Keratinocyte (primary cell): ENCODE measurements around the gene ZC3H18. TPM values are rescaled to one million over a fixed set of nuclear protein-coding genes. Genes with fewer than 3 reads are reported as not detected.

Experiments
- DNase-seq: peaks from one replicate; pipeline ENCODE4 v3.0.0-alpha.2; 2011; ENCODE audit warnings: low read depth, missing footprints, low spot score
- FAIRE-seq: peaks from 2 replicates; lab custom pipeline; 2011; peaks lifted over from hg19 to GRCh38; lab: Jason Lieb, UNC
- H2AFZ ChIP-seq: 2 replicates; pipeline ENCODE4 v1.6.0; 2012; ENCODE audit warnings: low read length, control low read depth, inconsistent platforms; ENCODE audit not compliant: control insufficient read depth
- H3K27ac ChIP-seq: 2 replicates; pipeline ENCODE4 v1.5.1; 2011; ENCODE audit warnings: low read length; ENCODE audit not compliant: control insufficient read depth, insufficient read depth
- H3K27me3 ChIP-seq: 3 replicates; pipeline ENCODE4 v1.6.0; 2011; ENCODE audit warnings: low read length; ENCODE audit not compliant: control insufficient read depth, insufficient read depth; ENCODE audit errors: extremely low read depth
- H3K36me3 ChIP-seq, 2 experiments: 2 replicates in 1 of 2; 3 replicates in 1 of 2; pipeline ENCODE4 v1.5.1; 2011; ENCODE audit warnings: low read length in 2 of 2, mild to moderate bottlenecking in 1 of 2; ENCODE audit not compliant: control insufficient read depth in 2 of 2, insufficient read depth in 2 of 2; ENCODE audit errors: extremely low read depth in 1 of 2
- H3K4me1 ChIP-seq: 3 replicates; pipeline ENCODE4 v1.5.1; 2011; ENCODE audit warnings: low read length; ENCODE audit not compliant: control insufficient read depth, insufficient read depth; ENCODE audit errors: extremely low read depth
- H3K4me2 ChIP-seq: 3 replicates; pipeline ENCODE4 v1.6.0; 2011; ENCODE audit warnings: low read depth, low read length; ENCODE audit not compliant: control insufficient read depth, insufficient read depth; ENCODE audit errors: extremely low read depth
- H3K4me3 ChIP-seq, 3 experiments: fragments of 200-600 bp in 1 of 3; sonication (generic) in 1 of 3; 2 replicates in 2 of 3; 3 replicates in 1 of 3; pipeline ENCODE4 v1.5.1; 2011 to 2016; ENCODE audit warnings: low read length in 3 of 3, mild to moderate bottlenecking in 3 of 3, control low read depth in 2 of 3, inconsistent platforms in 1 of 3, low read depth in 1 of 3, mixed read lengths in 1 of 3, mixed run types in 1 of 3, moderate library complexity in 1 of 3; ENCODE audit not compliant: control insufficient read depth in 2 of 3, insufficient read depth in 2 of 3; ENCODE audit errors: extremely low read depth in 1 of 3
- H3K79me2 ChIP-seq: 2 replicates; pipeline ENCODE4 v1.6.0; 2012; ENCODE audit warnings: low read length; ENCODE audit not compliant: control insufficient read depth, insufficient read depth
- H3K9ac ChIP-seq: 3 replicates; pipeline ENCODE4 v1.6.0; 2011; ENCODE audit warnings: low read length; ENCODE audit not compliant: control insufficient read depth, insufficient read depth; ENCODE audit errors: extremely low read depth
- H3K9me1 ChIP-seq: 3 replicates; pipeline ENCODE4 v1.6.0; 2011; ENCODE audit warnings: low read length; ENCODE audit not compliant: control insufficient read depth, insufficient read depth; ENCODE audit errors: extremely low read depth
- H3K9me3 ChIP-seq: 2 replicates; pipeline ENCODE4 v1.5.1; 2012; ENCODE audit warnings: low read depth, low read length; ENCODE audit not compliant: control insufficient read depth
- H4K20me1 ChIP-seq: 3 replicates; pipeline ENCODE4 v1.6.0; 2011; ENCODE audit warnings: low read length; ENCODE audit not compliant: control insufficient read depth, insufficient read depth; ENCODE audit errors: extremely low read depth
- EZH2 ChIP-seq: IDR thresholded peaks from one replicate; pipeline ENCODE4 v1.6.1; 2012; ENCODE audit warnings: inconsistent platforms, mild to moderate bottlenecking, low read length, moderate library complexity
- dilution Hi-C: fragments of 300-500 bp; cut with MboI; formaldehyde crosslinking; loops from one replicate; pipeline ENCODE4 v1.7.0; 2020; ENCODE audit warnings: low sequenced_read_pairs; ENCODE audit not compliant: extremely low pct_ligation_motif_present
- polyA plus RNA-seq, 5 experiments: library from polyadenylated mRNA; depleted of rRNA in 3 of 5; stranded (reverse) in 3 of 5; stranded (forward) in 1 of 5; unstranded in 1 of 5; fragments of >200 nt; gene quantifications; 1 replicate in 1 of 5; 2 replicates in 3 of 5; 3 replicates in 1 of 5; pipeline versions ENCODE4 v1.2.1 to v1.2.3, GENCODE V29; 2011 to 2012; ENCODE audit warnings: missing spikeins in 2 of 5, low read depth in 1 of 5, low replicate concordance in 1 of 5
- TF ChIP-seq, protein P1 (sequence below), 3 experiments: IDR thresholded peaks in 1 of 3; conservative IDR thresholded peaks in 1 of 3; optimal IDR thresholded peaks in 1 of 3; 2 replicates in 2 of 3; 3 replicates in 1 of 3; pipeline versions ENCODE3 to v1.5.1; 2011; ENCODE audit warnings: low read length in 3 of 3, mild to moderate bottlenecking in 3 of 3, moderate library complexity in 2 of 3, control low read depth in 1 of 3, inconsistent platforms in 1 of 3; ENCODE audit not compliant: insufficient read depth in 2 of 3; ENCODE audit errors: extremely low read depth in 1 of 3

Gene ZC3H18
- polyA plus RNA-seq, 1 donor (not counting 4 experiments of a cell fraction or from before 2014, with no cell fraction given) = 7.5 TPM

DNA sequence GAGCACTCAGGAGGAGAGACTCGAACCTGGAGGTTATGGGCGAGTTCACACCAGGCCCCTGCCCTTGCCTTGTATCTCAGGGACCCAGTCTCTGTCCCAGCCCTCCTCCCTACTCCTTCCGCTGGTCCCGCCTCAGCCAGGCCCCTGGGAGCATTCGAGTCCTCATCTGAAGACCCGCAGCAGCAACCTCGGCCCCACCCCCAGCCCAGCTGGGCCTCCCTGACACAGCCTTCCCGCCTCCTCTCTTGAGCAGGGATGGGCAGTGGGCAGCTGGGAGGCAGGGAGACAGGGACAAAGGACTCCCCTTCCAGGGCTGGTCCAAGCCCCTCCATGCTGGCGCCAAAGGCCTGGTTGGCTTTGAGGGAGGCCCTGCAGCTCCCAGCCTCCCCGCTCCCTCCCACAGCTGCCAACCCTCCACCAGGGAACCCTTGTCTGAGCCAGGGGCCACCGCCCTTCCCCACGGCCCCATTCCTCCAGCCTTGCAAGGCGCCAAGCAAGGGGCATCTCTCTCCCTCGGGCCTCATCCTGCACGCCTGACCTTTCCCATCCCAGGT is 15.4 kb upstream of the ZC3H18 start:
- no peak overlapping the region for H3K4me2 ChIP-seq
- H3K79me2 ChIP-seq = no peaks in the 10 kb centered on the region
- no peak overlapping the region for H3K9ac ChIP-seq
- TF ChIP-seq, protein P1, sequence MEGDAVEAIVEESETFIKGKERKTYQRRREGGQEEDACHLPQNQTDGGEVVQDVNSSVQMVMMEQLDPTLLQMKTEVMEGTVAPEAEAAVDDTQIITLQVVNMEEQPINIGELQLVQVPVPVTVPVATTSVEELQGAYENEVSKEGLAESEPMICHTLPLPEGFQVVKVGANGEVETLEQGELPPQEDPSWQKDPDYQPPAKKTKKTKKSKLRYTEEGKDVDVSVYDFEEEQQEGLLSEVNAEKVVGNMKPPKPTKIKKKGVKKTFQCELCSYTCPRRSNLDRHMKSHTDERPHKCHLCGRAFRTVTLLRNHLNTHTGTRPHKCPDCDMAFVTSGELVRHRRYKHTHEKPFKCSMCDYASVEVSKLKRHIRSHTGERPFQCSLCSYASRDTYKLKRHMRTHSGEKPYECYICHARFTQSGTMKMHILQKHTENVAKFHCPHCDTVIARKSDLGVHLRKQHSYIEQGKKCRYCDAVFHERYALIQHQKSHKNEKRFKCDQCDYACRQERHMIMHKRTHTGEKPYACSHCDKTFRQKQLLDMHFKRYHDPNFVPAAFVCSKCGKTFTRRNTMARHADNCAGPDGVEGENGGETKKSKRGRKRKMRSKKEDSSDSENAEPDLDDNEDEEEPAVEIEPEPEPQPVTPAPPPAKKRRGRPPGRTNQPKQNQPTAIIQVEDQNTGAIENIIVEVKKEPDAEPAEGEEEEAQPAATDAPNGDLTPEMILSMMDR (optimal IDR thresholded peaks at IDR 0.05 in 1 of 3, IDR thresholded peaks at IDR 0.05 in 1 of 3, conservative IDR thresholded peaks at IDR 0.05 in 1 of 3; ENCODE audit: extremely low read depth in 1 of 3, insufficient read depth in 2 of 3, low read length in 3 of 3) = no peak
- no peak for TF ChIP-seq EZH2
- no peaks in the 10 kb centered on the region for H3K36me3 ChIP-seq
- DNase-seq (no peak), FAIRE-seq (no peak)
- H3K9me3 ChIP-seq = no peaks in the 10 kb centered on the region
- no peak overlapping the region for H3K4me3 ChIP-seq
- no peak overlapping the region for H2AFZ ChIP-seq
- peaks cover 34% of the 10 kb centered on the region for H3K27me3 ChIP-seq
- no peaks in the 10 kb centered on the region for H3K4me1 ChIP-seq
- no peaks in the 10 kb centered on the region for H3K9me1 ChIP-seq
- no peak overlapping the region for H3K27ac ChIP-seq
- H4K20me1 ChIP-seq = no peaks in the 10 kb centered on the region
- dilution Hi-C loops = no loop called here

GRCh38 chr16:88556294-88556988 is 13.8 kb upstream of the ZC3H18 start:
- H3K79me2 ChIP-seq = no peaks in the 10 kb centered on the region
- H2AFZ ChIP-seq = no peak overlapping the region
- H4K20me1 ChIP-seq = no peaks in the 10 kb centered on the region
- FAIRE-seq = no peak
- H3K4me3 ChIP-seq = no peak overlapping the region
- no peak overlapping the region for H3K27ac ChIP-seq
- DNase-seq = no peak
- no peaks in the 10 kb centered on the region for H3K9me3 ChIP-seq
- no peaks in the 10 kb centered on the region for H3K36me3 ChIP-seq
- H3K9ac ChIP-seq = no peak overlapping the region
- TF ChIP-seq EZH2 = no peak
- TF ChIP-seq, protein P1 (optimal IDR thresholded peaks at IDR 0.05 in 1 of 3, IDR thresholded peaks at IDR 0.05 in 1 of 3, conservative IDR thresholded peaks at IDR 0.05 in 1 of 3; ENCODE audit: extremely low read depth in 1 of 3, insufficient read depth in 2 of 3, low read length in 3 of 3) = no peak
- peaks cover 34% of the 10 kb centered on the region for H3K27me3 ChIP-seq
- dilution Hi-C loops = no loop called here
- H3K9me1 ChIP-seq = no peaks in the 10 kb centered on the region
- H3K4me2 ChIP-seq = no peak overlapping the region
- H3K4me1 ChIP-seq = no peaks in the 10 kb centered on the region
